Fibroblast of mammary gland (primary cell): ENCODE data around the gene RALGPS1.
A peak's percentile ranks its signal among the peaks of the same experiment; 100 is the strongest.

ENCODE experiments used
- DNase-seq: peaks from one replicate; pipeline ENCODE4 v3.0.0-alpha.2; 2010; ENCODE audit warnings: low read depth
- H3K4me3 ChIP-seq: 2 replicates; pipeline ENCODE4 v1.5.1; 2011; ENCODE audit warnings: low read depth, mild to moderate bottlenecking, low read length, moderate library complexity; ENCODE audit not compliant: control insufficient read depth
- TF ChIP-seq, protein P1 (sequence below): conservative IDR thresholded peaks from 2 replicates; pipeline ENCODE4 v1.5.1; 2011; ENCODE audit warnings: low read depth, low read length, inconsistent platforms; ENCODE audit not compliant: control insufficient read depth, insufficient read depth

The RALGPS1 gene

DNA sequence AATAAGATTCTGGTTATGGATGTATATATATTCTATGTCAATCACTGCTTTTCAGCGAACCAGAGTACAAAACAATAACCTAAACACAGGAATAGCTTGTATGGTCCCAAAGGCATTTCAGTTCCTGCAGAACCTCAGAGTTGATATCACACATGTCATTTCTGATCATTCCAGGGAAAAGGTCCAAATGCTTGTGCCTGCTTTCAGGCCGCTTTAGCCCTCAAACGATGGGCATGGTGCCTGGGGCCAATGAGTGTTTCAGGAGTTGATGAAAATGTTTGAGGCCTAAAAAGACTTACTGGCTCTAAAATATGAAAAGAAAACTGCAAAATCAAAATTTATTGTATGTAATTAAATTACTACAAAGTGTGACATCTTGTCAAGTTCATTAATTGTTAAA is 185.1 kb downstream of the RALGPS1 start:
- DNase-seq, result no peak
- H3K4me3 ChIP-seq, result no peak overlapping the region
- TF ChIP-seq, protein P1, sequence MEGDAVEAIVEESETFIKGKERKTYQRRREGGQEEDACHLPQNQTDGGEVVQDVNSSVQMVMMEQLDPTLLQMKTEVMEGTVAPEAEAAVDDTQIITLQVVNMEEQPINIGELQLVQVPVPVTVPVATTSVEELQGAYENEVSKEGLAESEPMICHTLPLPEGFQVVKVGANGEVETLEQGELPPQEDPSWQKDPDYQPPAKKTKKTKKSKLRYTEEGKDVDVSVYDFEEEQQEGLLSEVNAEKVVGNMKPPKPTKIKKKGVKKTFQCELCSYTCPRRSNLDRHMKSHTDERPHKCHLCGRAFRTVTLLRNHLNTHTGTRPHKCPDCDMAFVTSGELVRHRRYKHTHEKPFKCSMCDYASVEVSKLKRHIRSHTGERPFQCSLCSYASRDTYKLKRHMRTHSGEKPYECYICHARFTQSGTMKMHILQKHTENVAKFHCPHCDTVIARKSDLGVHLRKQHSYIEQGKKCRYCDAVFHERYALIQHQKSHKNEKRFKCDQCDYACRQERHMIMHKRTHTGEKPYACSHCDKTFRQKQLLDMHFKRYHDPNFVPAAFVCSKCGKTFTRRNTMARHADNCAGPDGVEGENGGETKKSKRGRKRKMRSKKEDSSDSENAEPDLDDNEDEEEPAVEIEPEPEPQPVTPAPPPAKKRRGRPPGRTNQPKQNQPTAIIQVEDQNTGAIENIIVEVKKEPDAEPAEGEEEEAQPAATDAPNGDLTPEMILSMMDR, result no peak

DNA sequence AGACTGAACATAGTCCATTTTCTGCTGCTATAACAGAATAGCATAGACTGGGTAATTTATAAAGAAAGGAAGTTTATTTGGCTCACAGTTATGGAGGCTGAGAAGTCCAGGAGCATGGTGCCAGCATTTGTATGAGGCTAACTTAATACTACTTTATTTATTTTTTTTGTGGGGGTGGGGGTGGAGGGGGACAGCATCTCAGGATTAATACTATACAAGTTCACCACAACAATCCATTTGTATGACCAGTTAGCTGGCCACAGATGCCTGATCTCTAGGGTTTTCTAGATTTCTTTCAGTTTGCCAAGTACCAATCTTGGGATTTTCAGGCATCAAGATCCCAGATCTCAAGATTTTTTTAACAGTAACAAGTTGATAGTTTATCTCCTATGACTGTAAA is 187.6 kb downstream of the RALGPS1 start:
- H3K4me3 ChIP-seq, result no peak overlapping the region
- no peak for DNase-seq
- TF ChIP-seq, protein P1, result no peak

DNA sequence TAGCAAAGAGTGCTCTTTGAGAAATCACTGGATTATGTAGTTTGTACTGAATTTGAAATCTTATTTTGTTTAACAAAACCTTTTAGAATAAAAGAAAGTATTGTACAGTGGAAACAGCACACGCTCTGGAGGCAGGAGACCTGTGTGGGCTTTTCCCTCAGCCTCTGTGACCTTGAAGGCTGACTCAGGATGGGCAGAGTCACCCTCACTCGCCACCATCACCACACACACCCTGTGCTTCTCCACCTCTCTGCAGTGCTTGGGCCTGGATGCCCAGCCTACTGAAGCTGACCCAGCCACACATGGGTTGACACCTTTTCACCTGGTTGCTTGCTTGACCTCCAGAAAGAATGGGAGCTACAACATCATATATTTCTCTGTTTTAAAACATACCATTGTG is 188.2 kb downstream of the RALGPS1 start:
- no peak for DNase-seq
- no peak overlapping the region for H3K4me3 ChIP-seq
- TF ChIP-seq, protein P1, result no peak

DNA sequence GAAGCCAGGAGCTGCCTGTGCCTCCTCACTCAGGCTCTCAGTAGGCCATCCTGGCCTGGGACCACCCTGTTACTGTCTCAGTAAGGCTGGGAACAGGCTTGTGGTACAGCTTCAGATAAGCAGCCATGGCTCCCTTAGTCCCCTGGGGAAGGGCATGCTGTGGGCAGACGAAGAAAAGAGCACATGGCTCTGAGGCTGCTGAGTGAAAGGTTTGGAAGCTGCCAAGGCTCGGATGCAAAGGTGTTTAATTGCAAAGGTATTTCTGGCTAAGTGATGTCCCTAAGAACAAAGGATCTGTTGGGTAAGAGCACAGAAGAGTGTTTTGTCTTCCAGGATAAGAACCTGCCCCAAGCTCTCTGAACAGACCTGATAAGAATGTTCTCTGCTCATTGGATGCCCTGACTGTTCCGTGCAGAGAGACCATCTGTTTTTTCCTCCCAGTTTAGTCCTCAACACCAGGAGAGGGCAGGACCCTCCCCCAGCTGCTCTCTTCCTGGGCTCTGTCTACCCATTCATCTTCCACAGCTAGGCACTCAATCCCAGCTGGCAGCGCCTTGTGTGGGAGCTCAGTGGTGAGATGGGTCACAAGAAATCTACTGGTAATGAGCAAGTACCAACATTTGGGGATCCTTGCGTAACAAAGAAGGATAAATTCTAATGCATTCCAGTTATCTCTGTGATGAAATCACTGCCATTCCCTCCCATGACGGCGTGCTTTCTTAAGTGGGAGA is 190.2 kb downstream of the RALGPS1 start:
- TF ChIP-seq, protein P1, result no peak
- DNase-seq, result peak; percentile 63

DNA sequence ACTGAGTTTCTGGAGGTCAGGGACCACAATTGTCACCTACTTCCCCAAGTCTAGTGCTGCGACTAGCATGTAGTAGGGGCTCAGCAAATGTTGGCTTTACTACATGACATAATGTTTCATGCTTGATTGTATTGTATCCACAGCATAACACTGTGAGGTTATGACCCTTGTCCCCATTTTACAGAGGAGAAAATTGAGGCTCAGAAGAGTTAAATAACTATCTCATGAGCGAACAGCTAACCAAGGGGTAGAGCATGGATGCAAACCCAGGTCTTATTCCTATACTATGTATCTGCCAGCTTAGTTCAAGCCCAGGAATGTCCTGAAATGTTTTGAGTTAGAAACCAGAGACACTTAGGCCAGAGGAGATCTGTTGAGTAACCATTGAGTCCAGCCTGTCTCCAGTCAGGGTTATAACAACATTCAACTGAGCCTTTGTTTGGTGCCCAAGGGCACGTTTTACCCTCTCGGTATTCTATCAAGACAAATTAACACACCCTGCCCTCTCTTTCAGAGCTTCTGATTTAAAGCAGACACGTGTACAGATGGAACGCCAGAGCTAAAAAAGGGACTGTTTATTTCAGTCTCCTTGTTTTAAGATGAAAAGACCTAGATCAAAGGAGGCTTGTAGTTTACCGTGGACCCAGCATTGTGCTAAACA is 191.4 kb downstream of the RALGPS1 start:
- TF ChIP-seq, protein P1, result no peak
- no peak for DNase-seq
- H3K4me3 ChIP-seq, result no peak overlapping the region

More for the DNA sequence above, 190.2 kb downstream of the RALGPS1 start:
- H3K4me3 ChIP-seq, result no peak overlapping the region

DNA sequence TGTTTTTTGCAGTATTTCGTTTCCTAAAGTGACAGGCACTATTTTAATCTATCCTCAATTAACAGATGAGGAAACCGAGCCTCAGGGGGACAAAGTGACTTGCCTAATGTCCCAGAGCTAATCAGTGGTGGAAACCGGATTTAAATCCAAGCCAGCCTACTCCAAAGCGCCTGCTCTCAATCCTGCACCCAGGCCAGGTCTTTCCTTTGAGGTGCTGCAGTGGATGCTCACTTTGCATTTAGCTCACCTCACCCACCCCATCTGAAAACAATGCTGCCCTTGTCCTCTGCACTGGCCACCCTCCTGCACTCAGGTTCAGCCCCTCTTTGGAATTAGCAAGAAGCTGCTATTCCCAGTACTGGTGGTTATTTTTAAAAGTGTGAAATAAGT is 191.9 kb downstream of the RALGPS1 start:
- no peak overlapping the region for H3K4me3 ChIP-seq
- no peak for DNase-seq
- TF ChIP-seq, protein P1, result no peak
